GM06990 (cell line): ENCODE measurements around the gene CD4.

Source experiments
- DNase-seq: peaks from one replicate; pipeline ENCODE4 v3.0.0-alpha.2; 2011; ENCODE audit not compliant: insufficient read length; ENCODE audit errors: extremely low read depth
- H3K27me3 ChIP-seq: replicated peaks from 2 replicates; pipeline ENCODE4 v1.6.0; 2011; ENCODE audit warnings: low read length; ENCODE audit not compliant: control insufficient read depth, insufficient read depth
- H3K36me3 ChIP-seq: 2 replicates; pipeline ENCODE4 v1.5.1; 2011; ENCODE audit warnings: low read length; ENCODE audit not compliant: control insufficient read depth, insufficient read depth
- H3K4me3 ChIP-seq: replicated peaks from 2 replicates; pipeline ENCODE4 v1.5.1; 2011; ENCODE audit warnings: low read depth, mild to moderate bottlenecking, control low read depth, low read length
- CTCF ChIP-seq: IDR thresholded peaks from 2 replicates; pipeline ENCODE4 v1.5.1; 2011; ENCODE audit warnings: low read length, control low read depth, mild to moderate bottlenecking, inconsistent platforms; ENCODE audit not compliant: insufficient read depth, poor library complexity, severe bottlenecking

Gene CD4

GRCh38 chr12:6817098-6817497 is 27.8 kb downstream of the CD4 start:
- DNase-seq, result no peak
- peaks cover 4% of the 10 kb centered on the region for H3K27me3 ChIP-seq
- H3K36me3 ChIP-seq, result no peaks in the 10 kb centered on the region
- H3K4me3 ChIP-seq, result no peak overlapping the region
- no peak for TF ChIP-seq CTCF

DNA sequence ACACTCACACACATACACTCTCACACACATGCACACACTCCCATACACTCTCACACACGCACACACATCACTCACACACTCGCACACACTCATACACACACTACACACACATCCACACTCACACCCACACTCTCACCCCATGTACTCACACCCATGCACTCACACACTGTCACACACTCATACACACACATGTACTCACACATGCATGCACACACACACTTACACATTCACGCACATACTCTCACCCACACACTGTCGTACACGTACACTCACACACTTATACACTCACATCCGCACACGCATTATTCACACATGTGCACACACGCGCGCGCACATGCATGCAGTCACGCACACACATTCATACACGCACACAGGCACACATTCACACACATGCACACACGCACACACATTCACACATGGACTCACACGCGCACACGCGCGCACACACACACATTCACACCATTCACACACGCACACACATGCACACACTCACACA is 28.4 kb downstream of the CD4 start:
- Histone ChIP-seq H3K36me3 (no peaks in the 10 kb centered on the region), H3K27me3 (peaks cover 4% of the 10 kb centered on the region), H3K4me3 (no peak overlapping the region)
- DNase-seq, result no peak
- no peak for TF ChIP-seq CTCF

GRCh38 chr12:6818222-6818621 is 28.9 kb downstream of the CD4 start:
- Histone ChIP-seq H3K36me3 (no peaks in the 10 kb centered on the region), H3K4me3 (no peak overlapping the region), H3K27me3 (peaks cover 5% of the 10 kb centered on the region)
- no peak for DNase-seq
- TF ChIP-seq CTCF, result no peak

DNA sequence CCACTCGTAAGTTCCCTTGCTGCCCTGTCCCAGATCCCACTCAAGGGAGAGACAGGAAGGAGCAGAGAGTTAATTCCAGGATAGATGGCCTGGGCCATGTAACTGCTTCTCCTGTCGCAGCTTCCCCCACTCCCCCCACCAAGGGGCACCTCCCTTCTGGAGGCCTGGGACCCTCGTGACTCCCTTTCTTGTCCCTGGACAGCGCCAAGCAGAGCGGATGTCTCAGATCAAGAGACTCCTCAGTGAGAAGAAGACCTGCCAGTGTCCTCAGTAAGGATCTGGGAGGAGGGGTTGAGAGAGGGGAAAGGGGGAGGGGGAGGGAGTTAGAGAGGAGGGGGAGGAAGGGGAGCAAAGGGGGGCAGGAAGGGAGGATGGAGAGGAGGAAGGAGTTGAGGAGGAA is 29.3 kb downstream of the CD4 start:
- no peak for DNase-seq
- Histone ChIP-seq H3K4me3 (no peak overlapping the region), H3K27me3 (peaks cover 5% of the 10 kb centered on the region), H3K36me3 (no peaks in the 10 kb centered on the region)
- no peak for TF ChIP-seq CTCF

DNA sequence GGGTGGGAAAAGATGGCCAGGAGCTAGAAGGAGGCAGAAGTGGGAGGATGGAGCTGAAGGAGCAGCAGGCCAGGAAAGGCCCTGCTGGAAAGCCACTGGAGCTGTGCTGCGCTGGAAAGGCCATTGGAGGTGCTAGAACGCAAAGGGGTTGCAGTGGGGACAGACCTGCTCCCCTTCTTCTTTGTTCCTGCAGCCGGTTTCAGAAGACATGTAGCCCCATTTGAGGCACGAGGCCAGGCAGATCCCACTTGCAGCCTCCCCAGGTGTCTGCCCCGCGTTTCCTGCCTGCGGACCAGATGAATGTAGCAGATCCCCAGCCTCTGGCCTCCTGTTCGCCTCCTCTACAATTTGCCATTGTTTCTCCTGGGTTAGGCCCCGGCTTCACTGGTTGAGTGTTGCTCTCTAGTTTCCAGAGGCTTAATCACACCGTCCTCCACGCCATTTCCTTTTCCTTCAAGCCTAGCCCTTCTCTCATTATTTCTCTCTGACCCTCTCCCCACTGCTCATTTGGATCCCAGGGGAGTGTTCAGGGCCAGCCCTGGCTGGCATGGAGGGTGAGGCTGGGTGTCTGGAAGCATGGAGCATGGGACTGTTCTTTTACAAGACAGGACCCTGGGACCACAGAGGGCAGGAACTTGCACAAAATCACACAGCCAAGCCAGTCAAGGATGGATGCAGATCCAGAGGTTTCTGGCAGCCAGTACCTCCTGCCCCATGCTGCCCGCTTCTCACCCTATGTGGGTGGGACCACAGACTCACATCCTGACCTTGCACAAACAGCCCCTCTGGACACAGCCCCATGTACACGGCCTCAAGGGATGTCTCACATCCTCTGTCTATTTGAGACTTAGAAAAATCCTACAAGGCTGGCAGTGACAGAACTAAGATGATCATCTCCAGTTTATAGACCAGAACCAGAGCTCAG is 30.0 kb downstream of the CD4 start:
- no peaks in the 10 kb centered on the region for H3K36me3 ChIP-seq
- H3K4me3 ChIP-seq, result no peak overlapping the region
- no peak for DNase-seq
- peaks cover 8% of the 10 kb centered on the region for H3K27me3 ChIP-seq
- no peak for TF ChIP-seq CTCF
